Stimulated activated memory B cell treated with anti-CD40 and anti-IgM and Interleukin-4, amounts not matched to agents 10 μg/mL and 1 μg/mL and 100 μg/mL, for 72 hours (primary cell): ENCODE measurements around the gene RAB3IP.
"Not testable (repeated sequence)": the region's sequence is repeated elsewhere in the genome, so short reads cannot be mapped to it uniquely, and the experiment has no call there.

Experiments
- ATAC-seq: fragments of 150-1000 bp; cut with Tn5 transposase; 2 replicates; pipeline ENCODE4 v1.10.0; 2021
- H3K27ac Mint-ChIP-seq: one replicate; pipeline ENCODE4 v1.8.0; 2022; ENCODE audit warnings: mild to moderate bottlenecking, mixed read lengths
- H3K27me3 Mint-ChIP-seq: one replicate; pipeline ENCODE4 v1.8.0; 2022; ENCODE audit warnings: mixed read lengths
- H3K36me3 Mint-ChIP-seq: one replicate; pipeline ENCODE4 v1.8.0; 2022; ENCODE audit warnings: mixed read lengths
- H3K4me1 Mint-ChIP-seq: one replicate; pipeline ENCODE4 v1.8.0; 2022; ENCODE audit warnings: mixed read lengths
- H3K4me3 Mint-ChIP-seq: one replicate; pipeline ENCODE4 v1.8.0; 2022; ENCODE audit warnings: mild to moderate bottlenecking, moderate library complexity, mixed read lengths
- H3K9me3 Mint-ChIP-seq: one replicate; pipeline ENCODE4 v1.8.0; 2022; ENCODE audit warnings: mixed read lengths

Gene RAB3IP

DNA sequence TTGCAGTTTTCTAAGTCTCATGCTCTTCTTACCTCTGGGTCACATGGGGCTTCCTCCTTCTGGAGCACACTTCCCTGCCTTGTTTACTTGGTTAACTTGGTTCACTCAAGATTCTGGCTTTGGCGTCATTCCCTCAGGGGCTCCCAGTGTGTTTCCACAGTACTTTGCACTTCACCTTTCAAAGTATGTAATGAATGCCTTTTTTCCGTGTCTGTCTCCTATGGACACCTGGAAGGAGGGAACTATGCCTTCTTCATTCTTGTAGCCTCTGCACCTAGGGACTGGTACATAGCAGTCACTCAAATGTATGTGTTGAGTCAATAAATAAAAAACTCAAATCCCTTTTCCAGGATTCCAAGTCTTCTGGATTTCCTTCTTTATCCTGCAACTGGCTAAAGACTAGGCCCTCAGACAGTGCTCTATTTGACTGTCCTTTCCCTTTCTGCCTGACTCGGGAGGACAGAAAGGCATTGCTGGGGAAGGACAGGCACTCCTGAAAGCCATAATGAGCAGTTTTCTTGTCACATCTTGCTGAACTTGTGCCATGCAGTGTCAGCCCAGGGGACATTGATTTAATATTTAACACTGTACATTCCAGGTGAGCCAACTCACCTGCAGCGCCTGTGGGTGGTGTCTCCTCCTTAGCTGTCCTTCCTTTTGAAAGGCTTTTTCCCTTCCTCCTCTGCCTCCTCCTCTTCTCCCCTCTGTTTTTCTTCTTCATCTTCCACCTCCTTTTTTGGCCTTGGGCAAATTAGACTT lies 99.2 kb downstream of the RAB3IP start:
- Mint-ChIP-seq H3K36me3 (no peaks in the 10 kb centered on the region), H3K4me1 (no peaks in the 10 kb centered on the region), H3K27me3 (peaks cover 2% of the 10 kb centered on the region), H3K4me3 (no peak overlapping the region), H3K27ac (no peak overlapping the region), H3K9me3 (no peaks in the 10 kb centered on the region)
- no peak for ATAC-seq

DNA sequence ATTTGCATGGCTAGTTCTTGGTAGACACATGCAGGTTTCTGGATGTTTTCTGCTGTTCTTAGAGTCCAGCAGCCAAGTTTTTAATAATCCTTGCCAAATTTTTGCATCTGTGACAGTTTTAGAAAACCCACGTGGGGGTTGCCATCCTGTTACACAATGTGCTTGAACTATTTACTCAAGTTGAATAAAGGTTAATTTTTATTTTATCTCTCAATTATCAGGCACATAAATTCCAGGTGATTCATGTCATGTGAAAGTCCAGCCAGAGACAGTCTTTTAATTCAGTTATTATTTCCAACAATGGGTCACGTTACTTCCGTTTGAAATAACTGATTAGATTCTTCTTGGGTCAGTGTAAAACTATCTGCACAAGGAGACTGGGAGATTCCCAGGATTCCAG lies 102.1 kb downstream of the RAB3IP start:
- Mint-ChIP-seq H3K4me1 (no peaks in the 10 kb centered on the region), H3K27ac (no peak overlapping the region), H3K36me3 (no peaks in the 10 kb centered on the region), H3K27me3 (peaks cover 9% of the 10 kb centered on the region), H3K4me3 (no peak overlapping the region), H3K9me3 (no peaks in the 10 kb centered on the region)
- no peak for ATAC-seq

GRCh38 chr12:69843608-69844007 lies 104.9 kb downstream of the RAB3IP start:
- ATAC-seq: no peak
- H3K36me3 Mint-ChIP-seq: no peaks in the 10 kb centered on the region
- no peaks in the 10 kb centered on the region for H3K4me1 Mint-ChIP-seq
- H3K9me3 Mint-ChIP-seq: no peaks in the 10 kb centered on the region
- no peak overlapping the region for H3K27ac Mint-ChIP-seq
- H3K27me3 Mint-ChIP-seq: peaks cover 9% of the 10 kb centered on the region
- H3K4me3 Mint-ChIP-seq: no peak overlapping the region

- ATAC-seq: no peak
These were observed 105.8 kb downstream of the RAB3IP start for GRCh38 chr12:69844416-69844815.

GRCh38 chr12:69844836-69845235 lies 106.2 kb downstream of the RAB3IP start:
- Mint-ChIP-seq H3K27ac (no peak overlapping the region), H3K36me3 (no peaks in the 10 kb centered on the region), H3K4me3 (no peak overlapping the region), H3K27me3 (peaks cover 9% of the 10 kb centered on the region), H3K9me3 (no peaks in the 10 kb centered on the region), H3K4me1 (no peaks in the 10 kb centered on the region)
- peak; percentile 35 for ATAC-seq

More at GRCh38 chr12:69844416-69844815, 105.8 kb downstream of the RAB3IP start:
- Mint-ChIP-seq H3K27me3 (peaks cover 9% of the 10 kb centered on the region), H3K4me1 (no peaks in the 10 kb centered on the region), H3K36me3 (no peaks in the 10 kb centered on the region), H3K9me3 (no peaks in the 10 kb centered on the region), H3K27ac (no peak overlapping the region), H3K4me3 (no peak overlapping the region)

DNA sequence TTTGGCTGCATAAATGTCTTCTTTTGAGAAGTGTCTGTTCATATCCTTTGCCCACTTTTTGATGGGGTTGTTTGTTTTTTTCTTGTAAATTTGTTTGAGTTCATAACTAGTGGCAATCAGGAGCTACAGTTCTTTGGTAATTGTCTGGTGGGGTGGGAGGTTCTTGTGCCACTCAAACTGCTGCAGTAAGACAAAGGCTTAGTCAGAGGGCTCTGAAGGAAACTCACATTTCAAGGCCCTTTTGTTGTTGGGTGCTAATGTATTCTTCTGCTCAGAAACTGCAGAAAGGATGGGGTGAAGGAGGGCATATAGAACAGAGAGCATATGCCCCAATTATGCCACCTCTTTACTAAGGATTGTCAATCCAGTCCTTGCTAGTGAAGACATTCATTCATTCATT lies 108.3 kb downstream of the RAB3IP start:
- Mint-ChIP-seq H3K27me3 (peaks cover 9% of the 10 kb centered on the region), H3K36me3 (no peaks in the 10 kb centered on the region), H3K9me3 (no peaks in the 10 kb centered on the region), H3K4me1 (no peaks in the 10 kb centered on the region), H3K4me3 (no peak overlapping the region), H3K27ac (no peak overlapping the region)
- ATAC-seq: no peak

GRCh38 chr12:69851976-69852375 lies 113.3 kb downstream of the RAB3IP start:
- ATAC-seq: no peak
- no peaks in the 10 kb centered on the region for H3K27me3 Mint-ChIP-seq
- H3K4me3 Mint-ChIP-seq: no peak overlapping the region
- no peak overlapping the region for H3K27ac Mint-ChIP-seq
- H3K4me1 Mint-ChIP-seq: no peaks in the 10 kb centered on the region
- peaks cover 3% of the 10 kb centered on the region for H3K9me3 Mint-ChIP-seq
- H3K36me3 Mint-ChIP-seq: no peaks in the 10 kb centered on the region

GRCh38 chr12:69853176-69853961 lies 114.7 kb downstream of the RAB3IP start:
- H3K4me1 Mint-ChIP-seq, H3K27me3 Mint-ChIP-seq, H3K4me3 Mint-ChIP-seq, H3K27ac Mint-ChIP-seq, H3K9me3 Mint-ChIP-seq, ATAC-seq, H3K36me3 Mint-ChIP-seq: not testable (repeated sequence)

GRCh38 chr12:69866698-69867097 lies 128.0 kb downstream of the RAB3IP start:
- Mint-ChIP-seq H3K36me3 (no peaks in the 10 kb centered on the region), H3K4me3 (no peak overlapping the region), H3K4me1 (no peaks in the 10 kb centered on the region), H3K9me3 (no peaks in the 10 kb centered on the region), H3K27me3 (peaks cover 16% of the 10 kb centered on the region), H3K27ac (no peak overlapping the region)
- no peak for ATAC-seq

DNA sequence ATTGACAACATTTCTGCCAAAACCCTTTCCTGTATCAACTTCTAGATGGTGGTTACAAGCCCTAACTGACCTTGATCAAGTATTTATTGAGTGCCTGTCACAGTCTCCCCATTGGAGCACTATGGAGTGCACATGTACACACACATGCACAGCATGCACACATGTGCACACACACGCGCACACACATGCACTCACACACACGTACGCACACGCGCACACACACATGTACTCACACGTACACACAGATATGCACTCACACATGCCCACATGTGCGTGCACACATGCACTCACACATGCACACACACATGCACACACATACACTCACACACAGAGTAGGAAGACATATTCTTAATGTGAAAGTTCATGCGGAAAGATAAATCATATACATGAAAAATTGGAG lies 130.0 kb downstream of the RAB3IP start:
- ATAC-seq: no peak
- no peak overlapping the region for H3K27ac Mint-ChIP-seq
- H3K9me3 Mint-ChIP-seq: no peaks in the 10 kb centered on the region
- H3K27me3 Mint-ChIP-seq: peaks cover 16% of the 10 kb centered on the region
- no peaks in the 10 kb centered on the region for H3K4me1 Mint-ChIP-seq
- H3K4me3 Mint-ChIP-seq: no peak overlapping the region
- H3K36me3 Mint-ChIP-seq: no peaks in the 10 kb centered on the region

- Mint-ChIP-seq H3K27ac (no peak overlapping the region), H3K9me3 (no peaks in the 10 kb centered on the region), H3K4me1 (no peaks in the 10 kb centered on the region), H3K27me3 (peaks cover 28% of the 10 kb centered on the region), H3K36me3 (no peaks in the 10 kb centered on the region), H3K4me3 (no peak overlapping the region)
- ATAC-seq: no peak
These were observed 134.1 kb downstream of the RAB3IP start for GRCh38 chr12:69872804-69873203.
